Ovary (tissue), 3 donors: ENCODE results near the gene P3H2.

Source experiments
- CTCF ChIP-seq, 3 donors: fragments of 450-650 bp in 2 of 3; fragments of 200-600 bp in 1 of 3; IDR thresholded peaks; one replicate each; pipeline versions ENCODE4 v1.5.1 to v1.8.0; 2016 to 2022; ENCODE audit warnings: antibody characterized with exemption in 3 of 3, mild to moderate bottlenecking in 1 of 3
- EP300 ChIP-seq: sonication (generic); formaldehyde crosslinking; IDR thresholded peaks from one replicate; pipeline ENCODE4 v1.6.1; 2017; ENCODE audit warnings: antibody characterized with exemption
- donor health status: DM: no; HTN: no; CAD: no.

GRCh38 chr3:190019006-190019405 is 101.7 kb downstream of the P3H2 start:
- TF ChIP-seq CTCF (IDR thresholded peaks at IDR 0.05) (no peak), EP300 (no peak)
